Uterus (tissue), 4 donors: ENCODE results near the gene UBE4B. TPM values are rescaled to one million over a fixed set of nuclear protein-coding genes. Genes with fewer than 3 reads are reported as not detected.

Experiments
- DNase-seq, 2 donors: peaks; one replicate each; pipeline ENCODE4 v3.0.0-alpha.2; 2019 to 2020
- H3K27ac ChIP-seq, 2 donors: fragments of 200-600 bp; sonication (generic); 1 replicate in 1 of 2; 2 replicates in 1 of 2; pipeline ENCODE4 v1.5.1; 2016 to 2018
- H3K27me3 ChIP-seq, 2 donors: fragments of 200-600 bp; sonication (generic); one replicate each; pipeline ENCODE4 v1.5.1; 2018 to 2019; ENCODE audit warnings: control low read depth in 1 of 2
- H3K36me3 ChIP-seq, 2 donors: fragments of 200-600 bp; sonication (generic); one replicate each; pipeline ENCODE4 v1.5.1; 2019; ENCODE audit warnings: control low read depth in 1 of 2
- H3K4me1 ChIP-seq, 2 donors: fragments of 200-600 bp; sonication (generic); one replicate each; pipeline ENCODE4 v1.5.1; 2018 to 2019; ENCODE audit warnings: control low read depth in 1 of 2
- H3K4me3 ChIP-seq, 2 donors: fragments of 200-600 bp; sonication (generic); 1 replicate in 1 of 2; 2 replicates in 1 of 2; pipeline ENCODE4 v1.5.1; 2018 to 2019; ENCODE audit warnings: mild to moderate bottlenecking in 1 of 2
- H3K9me3 ChIP-seq, 2 donors: fragments of 200-600 bp; sonication (generic); one replicate each; pipeline ENCODE4 v1.5.1; 2019; ENCODE audit warnings: control low read depth in 1 of 2
- CTCF ChIP-seq, 4 experiments: fragments of 200-600 bp in 2 of 4; fragments of 450-650 bp in 2 of 4; sonication (generic) in 2 of 4; IDR thresholded peaks; one replicate each; pipeline ENCODE4 v1.5.1; 2016 to 2019; ENCODE audit warnings: antibody characterized with exemption in 4 of 4, mild to moderate bottlenecking in 2 of 4, moderate library complexity in 1 of 4
- POLR2A ChIP-seq, 2 donors: fragments of 450-650 bp; IDR thresholded peaks; one replicate each; pipeline ENCODE4 v1.6.1; 2016; ENCODE audit warnings: antibody characterized with exemption in 2 of 2, mild to moderate bottlenecking in 1 of 2, moderate library complexity in 1 of 2
- intact Hi-C: fragments of 100-400 bp; cut with DNase I; formaldehyde crosslinking; loops from one replicate; pipeline ENCODE4 v1.15.1; 2023; ENCODE audit warnings: low total_unique reads
- total RNA-seq, 4 donors: library from RNA; depleted of rRNA in 3 of 4; stranded (reverse); fragments of >200 nt in 3 of 4; gene quantifications; one replicate each; pipeline versions ENCODE4 v1.1.0 to v1.2.4, GENCODE V29; 2014 to 2023
- donor health status: DM: yes; HTN: yes; CAD: no.

UBE4B gene
- total RNA-seq, 4 donors from 2014 or later = 15.4 to 54.2 (median 30.4) TPM

GRCh38 chr1:10208537-10208936, 175.8 kb downstream of the UBE4B start:
- no peaks in the 10 kb centered on the region for H3K36me3 ChIP-seq
- TF ChIP-seq POLR2A (IDR thresholded peaks at IDR 0.05) = no peak
- TF ChIP-seq CTCF (IDR thresholded peaks at IDR 0.05) = no peak
- H3K27me3 ChIP-seq = no peaks in the 10 kb centered on the region
- no peak for DNase-seq
- H3K9me3 ChIP-seq = no peaks in the 10 kb centered on the region
- intact Hi-C loops = no loop called here
- peaks cover 0 to 10% of the 10 kb centered on the region in 2 donors for H3K4me1 ChIP-seq
- no peak overlapping the region for H3K4me3 ChIP-seq
- peak overlapping the region; percentile 99 to 100 for H3K27ac ChIP-seq

GRCh38 chr1:10209590-10209904, 176.8 kb downstream of the UBE4B start:
- H3K36me3 ChIP-seq = no peaks in the 10 kb centered on the region
- TF ChIP-seq POLR2A (IDR thresholded peaks at IDR 0.05) (no peak), CTCF (IDR thresholded peaks at IDR 0.05) (no peak)
- peak overlapping the region; percentile 99 to 100 for H3K27ac ChIP-seq
- peaks cover 0 to 10% of the 10 kb centered on the region in 2 donors for H3K4me1 ChIP-seq
- peak overlapping the region; percentile 74 to 98 for H3K4me3 ChIP-seq
- no peak for DNase-seq
- no peaks in the 10 kb centered on the region for H3K9me3 ChIP-seq
- no peaks in the 10 kb centered on the region for H3K27me3 ChIP-seq
- intact Hi-C loops = no loop called here

GRCh38 chr1:10209905-10210810, 177.4 kb downstream of the UBE4B start, which contains the start of gene KIF1B:
Gene KIF1B, plus strand, starts transcription at chr1:10210570. Its CDS starts 21,759 bp downstream, at chr1:10232329.
- intact Hi-C loops = no loop called here
- no peaks in the 10 kb centered on the region for H3K36me3 ChIP-seq
- peak; percentile 97 to 99 (median 98) for TF ChIP-seq CTCF (IDR thresholded peaks at IDR 0.05)
- TF ChIP-seq POLR2A (IDR thresholded peaks at IDR 0.05) = peak; percentile 99 to 100

GRCh38 chr1:10210841-10211804, 178.4 kb downstream of the UBE4B start:
- TF ChIP-seq POLR2A (IDR thresholded peaks at IDR 0.05) (peak; percentile 36 to 37), CTCF (IDR thresholded peaks at IDR 0.05) (no peak)
- Histone ChIP-seq H3K4me3 (peak overlapping the region; percentile 71 to 98), H3K4me1 (peaks cover 0 to 10% of the 10 kb centered on the region in 2 donors), H3K36me3 (no peaks in the 10 kb centered on the region), H3K27ac (peak overlapping the region; percentile 99 to 100), H3K27me3 (no peaks in the 10 kb centered on the region), H3K9me3 (no peaks in the 10 kb centered on the region)
- peak; percentile 92 to 98 for DNase-seq
- intact Hi-C loops = no loop called here

More at GRCh38 chr1:10209905-10210810, 177.4 kb downstream of the UBE4B start, which contains the start of gene KIF1B:
- peaks cover 0 to 10% of the 10 kb centered on the region in 2 donors for H3K4me1 ChIP-seq
- peak within 1 kb of the TSS; percentile 74 to 98 for H3K4me3 ChIP-seq
- H3K9me3 ChIP-seq = no peaks in the 10 kb centered on the region
- peak within 1 kb of the TSS; percentile 99 to 100 for H3K27ac ChIP-seq
- no peaks in the 10 kb centered on the region for H3K27me3 ChIP-seq
- DNase-seq = peak; percentile 98 to 99
